ENCODE measurements around the gene GPD1L.
"Not testable (repeated sequence)": the region's sequence is repeated elsewhere in the genome, so short reads cannot be mapped to it uniquely, and the experiment has no call there.

Gene GPD1L

GRCh38 chr3:32175607-32176197, 69.3 kb downstream of the GPD1L start:
- no peak overlapping the region for H3K27ac ChIP-seq

GRCh38 chr3:32176989-32177701, 70.7 kb downstream of the GPD1L start:
- H3K4me3 ChIP-seq = no peak overlapping the region

More at GRCh38 chr3:32175607-32176197, 69.3 kb downstream of the GPD1L start:
- no peak overlapping the region for H3K4me3 ChIP-seq

GRCh38 chr3:32177702-32178198, 71.3 kb downstream of the GPD1L start:
- no peak overlapping the region for H3K27ac ChIP-seq
- no peak overlapping the region for H3K4me3 ChIP-seq

More at GRCh38 chr3:32176989-32177701, 70.7 kb downstream of the GPD1L start:
- no peak overlapping the region for H3K27ac ChIP-seq

- Histone ChIP-seq H3K4me3 (no peak overlapping the region), H3K27ac (no peak overlapping the region)
These were observed 73.8 kb downstream of the GPD1L start for GRCh38 chr3:32180141-32180784.

- H3K27ac ChIP-seq = no peak overlapping the region
These were observed 74.9 kb downstream of the GPD1L start for GRCh38 chr3:32181365-32181764.

GRCh38 chr3:32181796-32182195, 75.4 kb downstream of the GPD1L start:
- H3K4me3 ChIP-seq = no peak overlapping the region

More at GRCh38 chr3:32181365-32181764, 74.9 kb downstream of the GPD1L start:
- no peak overlapping the region for H3K4me3 ChIP-seq

GRCh38 chr3:32184187-32184730, 77.8 kb downstream of the GPD1L start:
- H3K4me3 ChIP-seq = no peak overlapping the region
- H3K27ac ChIP-seq = no peak overlapping the region

More at GRCh38 chr3:32181796-32182195, 75.4 kb downstream of the GPD1L start:
- H3K27ac ChIP-seq = no peak overlapping the region

- no peak overlapping the region for H3K27ac ChIP-seq
- no peak overlapping the region for H3K4me3 ChIP-seq
These were observed 79.7 kb downstream of the GPD1L start for GRCh38 chr3:32186097-32186496.

GRCh38 chr3:32186876-32187275, 80.5 kb downstream of the GPD1L start:
- no peak overlapping the region for H3K4me3 ChIP-seq

GRCh38 chr3:32189693-32190092, 83.3 kb downstream of the GPD1L start:
- H3K27ac ChIP-seq = no peak overlapping the region

More at GRCh38 chr3:32186876-32187275, 80.5 kb downstream of the GPD1L start:
- H3K27ac ChIP-seq = no peak overlapping the region

GRCh38 chr3:32190556-32190955, 84.1 kb downstream of the GPD1L start:
- not testable (repeated sequence) for H3K4me3 ChIP-seq, H3K27ac ChIP-seq

More at GRCh38 chr3:32189693-32190092, 83.3 kb downstream of the GPD1L start:
- H3K4me3 ChIP-seq = no peak overlapping the region

GRCh38 chr3:32193101-32193500, 86.7 kb downstream of the GPD1L start:
- Histone ChIP-seq H3K4me3 (no peak overlapping the region), H3K27ac (no peak overlapping the region)

- Histone ChIP-seq H3K4me3 (no peak overlapping the region), H3K27ac (no peak overlapping the region)
These were observed 88.2 kb downstream of the GPD1L start for GRCh38 chr3:32194653-32195052.

GRCh38 chr3:32195995-32196540, 89.6 kb downstream of the GPD1L start:
- H3K27ac ChIP-seq = no peak overlapping the region
- no peak overlapping the region for H3K4me3 ChIP-seq

GRCh38 chr3:32197991-32198390, 91.6 kb downstream of the GPD1L start:
- H3K4me3 ChIP-seq = no peak overlapping the region

GRCh38 chr3:32198714-32199113, 92.3 kb downstream of the GPD1L start:
- no peak overlapping the region for H3K27ac ChIP-seq
- no peak overlapping the region for H3K4me3 ChIP-seq

More at GRCh38 chr3:32197991-32198390, 91.6 kb downstream of the GPD1L start:
- no peak overlapping the region for H3K27ac ChIP-seq

GRCh38 chr3:32200490-32200889, 94.1 kb downstream of the GPD1L start:
- no peak overlapping the region for H3K27ac ChIP-seq

GRCh38 chr3:32200992-32201758, 94.8 kb downstream of the GPD1L start:
- no peak overlapping the region for H3K4me3 ChIP-seq
- no peak overlapping the region for H3K27ac ChIP-seq

More at GRCh38 chr3:32200490-32200889, 94.1 kb downstream of the GPD1L start:
- no peak overlapping the region for H3K4me3 ChIP-seq

- H3K27ac ChIP-seq = no peak overlapping the region
- H3K4me3 ChIP-seq = no peak overlapping the region
These were observed 96.1 kb downstream of the GPD1L start for GRCh38 chr3:32202496-32202895.
